HCT116 (cell line): ENCODE results near the gene KIF26B. TPM values are rescaled to one million over a fixed set of nuclear protein-coding genes. Genes with fewer than 3 reads are reported as not detected.

ENCODE experiments used
- ATAC-seq: fragments of 200-7000 bp; cut with Tn5 transposase; 2 replicates; pipeline ENCODE4 v1.9.1; 2020; ENCODE audit warnings: mild to moderate bottlenecking, moderate library complexity
- BruUV-seq: library from RNA; stranded (reverse); fragments of 400-500 nt; replicated peaks from 2 replicates; lab custom pipeline; 2021; lab: Mats Ljungman, UMichigan
- CTCF ChIA-PET: fragments of 300-600 bp; sonication (Branson Sonifier 250); formaldehyde crosslinking; loops from one replicate; lab custom pipeline; 2021; ENCODE audit warnings: antibody characterized with exemption; lab: Charles Lee
- POLR2A ChIA-PET: fragments of 300-600, 350-600 bp; sonication (Branson Sonifier 250); formaldehyde crosslinking; loops from one replicate; lab custom pipeline; 2021; ENCODE audit warnings: antibody characterized with exemption; lab: Charles Lee
- RAD21 ChIA-PET, 2 experiments: fragments of 300-600 bp; sonication (Branson Sonifier 250); formaldehyde crosslinking; loops; one replicate each; lab custom pipeline; 2023; ENCODE audit warnings: low total read pairs in 2 of 2; ENCODE audit not compliant: uncharacterized antibody in 2 of 2, unreplicated experiment in 2 of 2, low non-redundant PET in 1 of 2; lab: Charles Lee
- DNase-seq: peaks from one replicate; pipeline ENCODE4 v3.0.0-alpha.2; 2010; ENCODE audit warnings: low read depth, low spot score
- H2AFZ ChIP-seq: fragments of 200-600 bp; shearing (Covaris generic), sonication (generic); 2 replicates; pipeline ENCODE4 v1.6.1; 2017; ENCODE audit warnings: low read depth, mixed run types, mixed read lengths, antibody characterized with exemption, low read length; ENCODE audit not compliant: poor library complexity, severe bottlenecking
- H3K27ac ChIP-seq: 2 replicates; pipeline ENCODE4 v1.5.1; 2012; ENCODE audit warnings: low read depth, low read length
- H3K27me3 ChIP-seq: fragments of 200-600 bp; sonication (generic); 2 replicates; pipeline ENCODE4 v1.6.1; 2016; ENCODE audit warnings: mixed run types, low read length, mixed read lengths; ENCODE audit not compliant: insufficient read depth
- H3K36me3 ChIP-seq, 2 experiments: fragments of 200-500 bp in 1 of 2; fragments of 200-600 bp in 1 of 2; sonication (Bioruptor generic) in 1 of 2; sonication (generic) in 1 of 2; 2 replicates each; pipeline versions ENCODE4 v1.5.1 to v1.6.1; 2014 to 2016; ENCODE audit warnings: low read length in 2 of 2, inconsistent platforms in 1 of 2, mixed read lengths in 1 of 2, mixed run types in 1 of 2; ENCODE audit not compliant: insufficient read depth in 2 of 2, control insufficient read depth in 1 of 2
- H3K4me1 ChIP-seq, 2 experiments: fragments of 200-600 bp in 1 of 2; sonication (generic) in 1 of 2; 2 replicates each; pipeline versions ENCODE4 v1.5.1 to v1.6.1; 2012 to 2017; ENCODE audit warnings: low read length in 2 of 2, inconsistent platforms in 1 of 2, mild to moderate bottlenecking in 1 of 2, mixed read lengths in 1 of 2, mixed run types in 1 of 2, moderate library complexity in 1 of 2; ENCODE audit not compliant: insufficient read depth in 2 of 2, control insufficient read depth in 1 of 2
- H3K4me2 ChIP-seq: fragments of 200-600 bp; sonication (generic); 2 replicates; pipeline ENCODE4 v1.6.1; 2017; ENCODE audit warnings: mixed run types, low read length, mixed read lengths
- H3K4me3 ChIP-seq, 2 experiments: fragments of 200-600 bp in 1 of 2; sonication (generic) in 1 of 2; replicated peaks in 1 of 2; 2 replicates each; pipeline ENCODE4 v1.5.1; 2011 to 2016; ENCODE audit warnings: low read length in 2 of 2, control low read depth in 1 of 2, low read depth in 1 of 2, mild to moderate bottlenecking in 1 of 2, mixed read lengths in 1 of 2, mixed run types in 1 of 2
- H3K79me2 ChIP-seq: fragments of 200-600 bp; sonication (generic); 2 replicates; pipeline ENCODE4 v1.6.1; 2017; ENCODE audit warnings: mild to moderate bottlenecking, mixed run types, low read length, moderate library complexity, mixed read lengths; ENCODE audit not compliant: insufficient read depth
- H3K9ac ChIP-seq: fragments of 200-600 bp; sonication (generic); 2 replicates; pipeline ENCODE4 v1.6.1; 2016; ENCODE audit warnings: low read length, mixed read lengths
- H3K9me2 ChIP-seq: fragments of 200-600 bp; sonication (generic), shearing (Covaris generic); 2 replicates; pipeline ENCODE4 v1.6.1; 2017; ENCODE audit warnings: mixed run types, mild to moderate bottlenecking, moderate library complexity; ENCODE audit not compliant: insufficient read depth
- H3K9me3 ChIP-seq, 2 experiments: fragments of 200-500 bp in 1 of 2; fragments of 200-600 bp in 1 of 2; sonication (Bioruptor generic) in 1 of 2; sonication (generic) in 1 of 2; 2 replicates each; pipeline ENCODE4 v1.6.1; 2014 to 2017; ENCODE audit warnings: low read length in 2 of 2, mixed read lengths in 2 of 2, inconsistent platforms in 1 of 2, low read depth in 1 of 2, mild to moderate bottlenecking in 1 of 2, mixed run types in 1 of 2, moderate library complexity in 1 of 2; ENCODE audit not compliant: control insufficient read depth in 1 of 2, insufficient read depth in 1 of 2
- H4K20me1 ChIP-seq: fragments of 200-600 bp; sonication (generic), shearing (Covaris generic); 2 replicates; pipeline ENCODE4 v1.6.1; 2017; ENCODE audit warnings: mixed run types, mild to moderate bottlenecking, moderate library complexity; ENCODE audit not compliant: insufficient read depth
- CBX3 ChIP-seq: IDR thresholded peaks from 2 replicates; pipeline ENCODE4 v1.6.1; 2012; ENCODE audit warnings: low read depth
- EGR1 ChIP-seq: IDR thresholded peaks from 2 replicates; pipeline ENCODE4 v1.6.1; 2012; ENCODE audit warnings: low read depth
- ELF1 ChIP-seq: IDR thresholded peaks from 2 replicates; pipeline ENCODE4 v1.6.1; 2012; ENCODE audit warnings: low read depth, borderline replicate concordance
- EZH2 ChIP-seq: fragments of 200-600 bp; sonication (generic); IDR thresholded peaks from 2 replicates; pipeline ENCODE4 v1.6.1; 2017; ENCODE audit warnings: antibody characterized with exemption, mixed run types
- EZH2phosphoT487 ChIP-seq: fragments of 200-600 bp; IDR thresholded peaks from 2 replicates; pipeline ENCODE4 v1.6.1; 2018; ENCODE audit warnings: antibody characterized with exemption, borderline replicate concordance
- POLR2A ChIP-seq: IDR thresholded peaks from 2 replicates; pipeline ENCODE4 v1.7.0; 2011; ENCODE audit warnings: borderline replicate concordance; ENCODE audit not compliant: insufficient read depth, insufficient read length; ENCODE audit errors: extremely low read depth
- POLR2AphosphoS5 ChIP-seq: IDR thresholded peaks from 2 replicates; pipeline ENCODE4 v1.6.1; 2011; ENCODE audit warnings: mild to moderate bottlenecking, low read depth, low read length, moderate library complexity
- SIN3A ChIP-seq: IDR thresholded peaks from 2 replicates; pipeline ENCODE4 v1.6.1; 2012; ENCODE audit warnings: low read depth
- SP1 ChIP-seq: IDR thresholded peaks from 2 replicates; pipeline ENCODE4 v1.6.1; 2012; ENCODE audit warnings: low read depth
- TCF7L2 ChIP-seq: IDR thresholded peaks from 2 replicates; pipeline ENCODE4 v1.7.0; 2011; ENCODE audit warnings: borderline replicate concordance, inconsistent platforms; ENCODE audit not compliant: insufficient read depth, insufficient read length; ENCODE audit errors: extremely low read depth
- intact Hi-C: fragments of 100-400 bp; cut with micrococcal nuclease; formaldehyde crosslinking; loops from 2 replicates; pipeline ENCODE4 v1.10.0; 2022
- total RNA-seq: library from RNA; stranded (reverse); gene quantifications from one replicate; pipeline ENCODE4 v1.2.1, GENCODE V29; 2021; ENCODE audit not compliant: unreplicated experiment
- TF ChIP-seq, protein P1 (sequence below): IDR thresholded peaks from 2 replicates; pipeline ENCODE4 v1.6.1; 2012

The KIF26B gene
- total RNA-seq, 1 experiment from 2014 or later, result 0.49 TPM

DNA sequence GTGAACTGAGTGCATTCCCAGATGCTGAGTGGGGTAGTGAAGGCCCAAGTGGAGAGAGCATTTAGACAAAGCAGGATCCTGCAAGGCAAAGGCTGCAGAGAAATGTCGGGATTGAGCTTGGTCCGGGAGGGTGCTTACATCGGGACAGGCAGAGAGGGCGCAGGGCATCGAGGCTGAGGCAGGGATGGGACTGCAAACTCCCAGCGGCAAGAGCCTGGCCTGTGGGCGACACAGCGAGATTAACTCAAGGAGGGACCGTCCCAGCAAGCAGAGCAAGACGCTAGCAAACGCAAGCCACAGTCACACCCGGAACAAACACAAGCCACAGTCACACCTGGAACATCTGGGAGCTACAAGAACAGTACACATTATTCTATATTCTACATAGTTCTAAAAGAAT is 537.5 kb downstream of the KIF26B start:
- intact Hi-C loops, result no loop called here
- ChIA-PET RAD21 (no interaction called here), CTCF (no interaction called here), POLR2A (no interaction called here)
- 0 out of 2 replicates have a peak, but pooled peaks cover 5% of the 10 kb centered on the region for H3K27me3 ChIP-seq
- H4K20me1 ChIP-seq, result no peaks in the 10 kb centered on the region
- no peak for ATAC-seq
- H3K36me3 ChIP-seq, result no peaks in the 10 kb centered on the region
- no peak overlapping the region for H3K9ac ChIP-seq
- H3K79me2 ChIP-seq, result no peaks in the 10 kb centered on the region
- H3K4me1 ChIP-seq, result no peaks in the 10 kb centered on the region
- no peak overlapping the region for H3K4me2 ChIP-seq
- BruUV-seq, result no TSS peak
- H3K4me3 ChIP-seq, result no peak overlapping the region
- H3K9me2 ChIP-seq, result no peaks in the 10 kb centered on the region
- DNase-seq, result no peak
- H3K27ac ChIP-seq, result no peak overlapping the region
- H3K9me3 ChIP-seq, result no peaks in the 10 kb centered on the region
- TF ChIP-seq POLR2A, result no peak
- no peak for TF ChIP-seq EZH2phosphoT487
- TF ChIP-seq TCF7L2, result no peak
- no peak for TF ChIP-seq POLR2AphosphoS5
- no peak for TF ChIP-seq EGR1
- no peak for TF ChIP-seq ELF1
- TF ChIP-seq, protein P1, sequence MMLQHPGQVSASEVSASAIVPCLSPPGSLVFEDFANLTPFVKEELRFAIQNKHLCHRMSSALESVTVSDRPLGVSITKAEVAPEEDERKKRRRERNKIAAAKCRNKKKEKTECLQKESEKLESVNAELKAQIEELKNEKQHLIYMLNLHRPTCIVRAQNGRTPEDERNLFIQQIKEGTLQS, result no peak
- no peak for TF ChIP-seq CBX3
- no peak for TF ChIP-seq SIN3A
- H2AFZ ChIP-seq, result no peak overlapping the region

GRCh38 chr1:245693116-245693793 is 538.5 kb downstream of the KIF26B start:
- Histone ChIP-seq H3K4me2 (no peak overlapping the region), H3K4me3 (no peak overlapping the region), H3K9me2 (no peaks in the 10 kb centered on the region), H3K27ac (no peak overlapping the region), H3K9ac (no peak overlapping the region), H3K4me1 (no peaks in the 10 kb centered on the region), H3K36me3 (no peaks in the 10 kb centered on the region)
- no peak for DNase-seq
- BruUV-seq, result no TSS peak
- RAD21 ChIA-PET, result no interaction called here
- ATAC-seq, result no peak
- intact Hi-C loops, result no loop called here
- TF ChIP-seq ELF1 (no peak), SP1 (no peak), EZH2phosphoT487 (no peak), EZH2 (no peak)
- TF ChIP-seq, all 23 proteins: peak for 0
- CTCF ChIA-PET, result no interaction called here
- POLR2A ChIA-PET, result no interaction called here
- H3K79me2 ChIP-seq, result no peaks in the 10 kb centered on the region
- H3K9me3 ChIP-seq, result no peaks in the 10 kb centered on the region
- no peak overlapping the region for H2AFZ ChIP-seq
- H4K20me1 ChIP-seq, result no peaks in the 10 kb centered on the region
- 0 out of 2 replicates have a peak, but pooled peaks cover 5% of the 10 kb centered on the region for H3K27me3 ChIP-seq
